GM12878 (cell line): Measurements from ENCODE around the gene NR6A1.

Source experiments
- ESRRA ChIP-seq: IDR thresholded peaks from 2 replicates; pipeline ENCODE4 v1.6.1; 2012; ENCODE audit warnings: mild to moderate bottlenecking, low read length, improper control_type of control experiment
- HDAC2 ChIP-seq: fragments of 200-600 bp; sonication (generic); IDR thresholded peaks from 2 replicates; pipeline ENCODE4 v1.6.1; 2017
- JUND ChIP-seq: IDR thresholded peaks from 2 replicates; pipeline ENCODE4 v1.6.1; 2012; ENCODE audit warnings: low read depth, mild to moderate bottlenecking, low read length, improper control_type of control experiment, moderate library complexity
- NR2C2 ChIP-seq: IDR thresholded peaks from 2 replicates; pipeline ENCODE4 v1.6.1; 2011; ENCODE audit warnings: borderline replicate concordance, low read depth; ENCODE audit not compliant: control insufficient read depth, insufficient read length
- POLR2A ChIP-seq: IDR thresholded peaks from 2 replicates; pipeline ENCODE4 v1.6.1; 2011; ENCODE audit warnings: low read depth, mild to moderate bottlenecking, low read length
- REST ChIP-seq: IDR thresholded peaks from 2 replicates; pipeline ENCODE4 v1.6.1; 2012; ENCODE audit warnings: mild to moderate bottlenecking, low read depth, low read length
- SMAD1 ChIP-seq: fragments of 450-650 bp; IDR thresholded peaks from 2 replicates; pipeline ENCODE4 v1.6.1; 2018; ENCODE audit warnings: mild to moderate bottlenecking, low read depth; ENCODE audit not compliant: partially characterized antibody
- SMC3 ChIP-seq: IDR thresholded peaks from 2 replicates; pipeline ENCODE4 v1.6.1; 2011; ENCODE audit warnings: low read length, improper control_type of control experiment, borderline replicate concordance
- TF ChIP-seq, protein P1 (sequence below), 3 experiments: IDR thresholded peaks in 2 of 3; conservative IDR thresholded peaks in 1 of 3; 2 replicates each; pipeline ENCODE4 v1.5.1; 2011; ENCODE audit warnings: low read depth in 3 of 3, low read length in 3 of 3, mild to moderate bottlenecking in 3 of 3, control low read depth in 2 of 3, moderate library complexity in 2 of 3, inconsistent platforms in 1 of 3, mixed read lengths in 1 of 3; ENCODE audit not compliant: control insufficient read depth in 2 of 3, insufficient read depth in 1 of 3; ENCODE audit errors: extremely low read depth in 1 of 3
- TF ChIP-seq, protein P2 (sequence below): IDR thresholded peaks from 2 replicates; pipeline ENCODE4 v1.6.1; 2011; ENCODE audit warnings: borderline replicate concordance, low read depth, mild to moderate bottlenecking, moderate library complexity, low read length; ENCODE audit not compliant: insufficient read depth, poor library complexity, severe bottlenecking
- TF ChIP-seq, protein P3 (sequence below): fragments of 450-650 bp; IDR thresholded peaks from 2 replicates; pipeline ENCODE4 v1.6.1; 2017; ENCODE audit warnings: mild to moderate bottlenecking, low read depth, inconsistent platforms; ENCODE audit not compliant: poor library complexity, severe bottlenecking
- TF ChIP-seq, protein P4 (sequence below): fragments of 450-650 bp; formaldehyde crosslinking; IDR thresholded peaks from 2 replicates; pipeline ENCODE4 v1.5.0; 2022; ENCODE audit warnings: mild to moderate bottlenecking, missing genetic modification characterization

DNA sequence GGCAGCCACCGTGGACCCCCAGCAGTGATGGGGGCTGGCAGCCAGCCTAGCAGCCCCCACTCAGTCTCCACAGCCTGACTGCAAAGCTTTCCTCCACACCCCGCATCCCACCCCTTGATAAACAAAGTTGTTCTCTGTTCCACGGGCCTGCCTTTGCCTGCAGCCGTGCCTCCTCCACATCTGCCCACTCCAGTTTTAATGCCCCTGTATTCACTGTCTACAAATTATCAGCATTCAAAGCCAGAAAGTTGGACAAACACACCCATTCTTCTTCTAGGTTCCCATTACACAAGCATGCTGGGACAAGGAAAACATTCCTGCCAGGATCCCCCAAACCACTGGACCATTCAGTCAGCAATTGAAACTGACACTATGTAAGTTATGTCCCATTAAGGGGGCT lies 240.9 kb downstream of the NR6A1 start:
- TF ChIP-seq, protein P1, sequence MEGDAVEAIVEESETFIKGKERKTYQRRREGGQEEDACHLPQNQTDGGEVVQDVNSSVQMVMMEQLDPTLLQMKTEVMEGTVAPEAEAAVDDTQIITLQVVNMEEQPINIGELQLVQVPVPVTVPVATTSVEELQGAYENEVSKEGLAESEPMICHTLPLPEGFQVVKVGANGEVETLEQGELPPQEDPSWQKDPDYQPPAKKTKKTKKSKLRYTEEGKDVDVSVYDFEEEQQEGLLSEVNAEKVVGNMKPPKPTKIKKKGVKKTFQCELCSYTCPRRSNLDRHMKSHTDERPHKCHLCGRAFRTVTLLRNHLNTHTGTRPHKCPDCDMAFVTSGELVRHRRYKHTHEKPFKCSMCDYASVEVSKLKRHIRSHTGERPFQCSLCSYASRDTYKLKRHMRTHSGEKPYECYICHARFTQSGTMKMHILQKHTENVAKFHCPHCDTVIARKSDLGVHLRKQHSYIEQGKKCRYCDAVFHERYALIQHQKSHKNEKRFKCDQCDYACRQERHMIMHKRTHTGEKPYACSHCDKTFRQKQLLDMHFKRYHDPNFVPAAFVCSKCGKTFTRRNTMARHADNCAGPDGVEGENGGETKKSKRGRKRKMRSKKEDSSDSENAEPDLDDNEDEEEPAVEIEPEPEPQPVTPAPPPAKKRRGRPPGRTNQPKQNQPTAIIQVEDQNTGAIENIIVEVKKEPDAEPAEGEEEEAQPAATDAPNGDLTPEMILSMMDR (IDR thresholded peaks at IDR 0.05 in 2 of 3, conservative IDR thresholded peaks at IDR 0.05 in 1 of 3; ENCODE audit: control insufficient read depth in 2 of 3, extremely low read depth in 1 of 3, insufficient read depth in 1 of 3, low read depth in 3 of 3, low read length in 3 of 3): no peak
- TF ChIP-seq ESRRA (no peak), SMAD1 (no peak), NR2C2 (no peak), REST (no peak), JUND (no peak), HDAC2 (no peak), SMC3 (no peak), POLR2A (no peak)
- TF ChIP-seq, protein P2, sequence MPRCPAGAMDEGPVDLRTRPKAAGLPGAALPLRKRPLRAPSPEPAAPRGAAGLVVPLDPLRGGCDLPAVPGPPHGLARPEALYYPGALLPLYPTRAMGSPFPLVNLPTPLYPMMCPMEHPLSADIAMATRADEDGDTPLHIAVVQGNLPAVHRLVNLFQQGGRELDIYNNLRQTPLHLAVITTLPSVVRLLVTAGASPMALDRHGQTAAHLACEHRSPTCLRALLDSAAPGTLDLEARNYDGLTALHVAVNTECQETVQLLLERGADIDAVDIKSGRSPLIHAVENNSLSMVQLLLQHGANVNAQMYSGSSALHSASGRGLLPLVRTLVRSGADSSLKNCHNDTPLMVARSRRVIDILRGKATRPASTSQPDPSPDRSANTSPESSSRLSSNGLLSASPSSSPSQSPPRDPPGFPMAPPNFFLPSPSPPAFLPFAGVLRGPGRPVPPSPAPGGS: no peak
- TF ChIP-seq, protein P3, sequence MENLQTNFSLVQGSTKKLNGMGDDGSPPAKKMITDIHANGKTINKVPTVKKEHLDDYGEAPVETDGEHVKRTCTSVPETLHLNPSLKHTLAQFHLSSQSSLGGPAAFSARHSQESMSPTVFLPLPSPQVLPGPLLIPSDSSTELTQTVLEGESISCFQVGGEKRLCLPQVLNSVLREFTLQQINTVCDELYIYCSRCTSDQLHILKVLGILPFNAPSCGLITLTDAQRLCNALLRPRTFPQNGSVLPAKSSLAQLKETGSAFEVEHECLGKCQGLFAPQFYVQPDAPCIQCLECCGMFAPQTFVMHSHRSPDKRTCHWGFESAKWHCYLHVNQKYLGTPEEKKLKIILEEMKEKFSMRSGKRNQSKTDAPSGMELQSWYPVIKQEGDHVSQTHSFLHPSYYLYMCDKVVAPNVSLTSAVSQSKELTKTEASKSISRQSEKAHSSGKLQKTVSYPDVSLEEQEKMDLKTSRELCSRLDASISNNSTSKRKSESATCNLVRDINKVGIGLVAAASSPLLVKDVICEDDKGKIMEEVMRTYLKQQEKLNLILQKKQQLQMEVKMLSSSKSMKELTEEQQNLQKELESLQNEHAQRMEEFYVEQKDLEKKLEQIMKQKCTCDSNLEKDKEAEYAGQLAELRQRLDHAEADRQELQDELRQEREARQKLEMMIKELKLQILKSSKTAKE: no peak
- TF ChIP-seq, protein P4, sequence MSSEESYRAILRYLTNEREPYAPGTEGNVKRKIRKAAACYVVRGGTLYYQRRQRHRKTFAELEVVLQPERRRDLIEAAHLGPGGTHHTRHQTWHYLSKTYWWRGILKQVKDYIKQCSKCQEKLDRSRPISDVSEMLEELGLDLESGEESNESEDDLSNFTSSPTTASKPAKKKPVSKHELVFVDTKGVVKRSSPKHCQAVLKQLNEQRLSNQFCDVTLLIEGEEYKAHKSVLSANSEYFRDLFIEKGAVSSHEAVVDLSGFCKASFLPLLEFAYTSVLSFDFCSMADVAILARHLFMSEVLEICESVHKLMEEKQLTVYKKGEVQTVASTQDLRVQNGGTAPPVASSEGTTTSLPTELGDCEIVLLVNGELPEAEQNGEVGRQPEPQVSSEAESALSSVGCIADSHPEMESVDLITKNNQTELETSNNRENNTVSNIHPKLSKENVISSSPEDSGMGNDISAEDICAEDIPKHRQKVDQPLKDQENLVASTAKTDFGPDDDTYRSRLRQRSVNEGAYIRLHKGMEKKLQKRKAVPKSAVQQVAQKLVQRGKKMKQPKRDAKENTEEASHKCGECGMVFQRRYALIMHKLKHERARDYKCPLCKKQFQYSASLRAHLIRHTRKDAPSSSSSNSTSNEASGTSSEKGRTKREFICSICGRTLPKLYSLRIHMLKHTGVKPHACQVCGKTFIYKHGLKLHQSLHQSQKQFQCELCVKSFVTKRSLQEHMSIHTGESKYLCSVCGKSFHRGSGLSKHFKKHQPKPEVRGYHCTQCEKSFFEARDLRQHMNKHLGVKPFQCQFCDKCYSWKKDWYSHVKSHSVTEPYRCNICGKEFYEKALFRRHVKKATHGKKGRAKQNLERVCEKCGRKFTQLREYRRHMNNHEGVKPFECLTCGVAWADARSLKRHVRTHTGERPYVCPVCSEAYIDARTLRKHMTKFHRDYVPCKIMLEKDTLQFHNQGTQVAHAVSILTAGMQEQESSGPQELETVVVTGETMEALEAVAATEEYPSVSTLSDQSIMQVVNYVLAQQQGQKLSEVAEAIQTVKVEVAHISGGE (CRISPR knock-in tag): no peak
